Hepatocyte (in vitro differentiated cells): ENCODE results near the gene FBXO33.

Experiments
- EZH2 ChIP-seq: fragments of 200-600 bp; sonication (generic); IDR thresholded peaks from 2 replicates; pipeline ENCODE4 v1.6.1; 2016; ENCODE audit warnings: antibody characterized with exemption, mild to moderate bottlenecking, borderline replicate concordance
- EZH2phosphoT487 ChIP-seq: fragments of 200-600 bp; sonication (generic); IDR thresholded peaks from one replicate; pipeline ENCODE4 v1.6.1; 2018; ENCODE audit warnings: antibody characterized with exemption, mild to moderate bottlenecking, low read depth, moderate library complexity; ENCODE audit not compliant: unreplicated experiment, severe bottlenecking
- TF ChIP-seq, protein P1 (sequence below): fragments of 200-600 bp; sonication (generic); IDR thresholded peaks from 2 replicates; pipeline ENCODE4 v1.5.1; 2016; ENCODE audit warnings: antibody characterized with exemption, mild to moderate bottlenecking; ENCODE audit not compliant: poor library complexity

GRCh38 chr14:39467889-39468524 lies 35.8 kb upstream of the FBXO33 start:
- TF ChIP-seq, protein P1, sequence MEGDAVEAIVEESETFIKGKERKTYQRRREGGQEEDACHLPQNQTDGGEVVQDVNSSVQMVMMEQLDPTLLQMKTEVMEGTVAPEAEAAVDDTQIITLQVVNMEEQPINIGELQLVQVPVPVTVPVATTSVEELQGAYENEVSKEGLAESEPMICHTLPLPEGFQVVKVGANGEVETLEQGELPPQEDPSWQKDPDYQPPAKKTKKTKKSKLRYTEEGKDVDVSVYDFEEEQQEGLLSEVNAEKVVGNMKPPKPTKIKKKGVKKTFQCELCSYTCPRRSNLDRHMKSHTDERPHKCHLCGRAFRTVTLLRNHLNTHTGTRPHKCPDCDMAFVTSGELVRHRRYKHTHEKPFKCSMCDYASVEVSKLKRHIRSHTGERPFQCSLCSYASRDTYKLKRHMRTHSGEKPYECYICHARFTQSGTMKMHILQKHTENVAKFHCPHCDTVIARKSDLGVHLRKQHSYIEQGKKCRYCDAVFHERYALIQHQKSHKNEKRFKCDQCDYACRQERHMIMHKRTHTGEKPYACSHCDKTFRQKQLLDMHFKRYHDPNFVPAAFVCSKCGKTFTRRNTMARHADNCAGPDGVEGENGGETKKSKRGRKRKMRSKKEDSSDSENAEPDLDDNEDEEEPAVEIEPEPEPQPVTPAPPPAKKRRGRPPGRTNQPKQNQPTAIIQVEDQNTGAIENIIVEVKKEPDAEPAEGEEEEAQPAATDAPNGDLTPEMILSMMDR, result peak; percentile 39
- no peak for TF ChIP-seq EZH2
- no peak for TF ChIP-seq EZH2phosphoT487
